GM12878 (cell line): Measurements from ENCODE around the gene BRD9. TPM values are rescaled to one million over a fixed set of nuclear protein-coding genes. Genes with fewer than 3 reads are reported as not detected.

Experiments
- ATAC-seq: fragments of 200-7000 bp; cut with Tn5 transposase; 3 replicates; pipeline ENCODE4 v1.9.1; 2020; ENCODE audit warnings: mild to moderate bottlenecking, moderate library complexity
- BruUV-seq: library from RNA; stranded (reverse); fragments of 400-500 nt; replicated peaks from 2 replicates; lab custom pipeline; 2021; lab: Mats Ljungman, UMichigan
- CTCF ChIA-PET: fragments of 300-600 bp; sonication (Branson Sonifier 250); formaldehyde crosslinking; extraction: SDS; loops from one replicate; lab custom pipeline; 2021; ENCODE audit warnings: inconsistent platforms; lab: Yijun Ruan, JAX
- POLR2A ChIA-PET: fragments of 350-600 bp; formaldehyde crosslinking; extraction: SDS; loops from one replicate; lab custom pipeline; 2021; ENCODE audit warnings: inconsistent platforms; lab: Charles Lee
- RAD21 ChIA-PET: fragments of 300-600 bp; sonication (Branson Sonifier 250); formaldehyde crosslinking; loops from one replicate; lab custom pipeline; 2023; ENCODE audit warnings: antibody characterized with exemption; ENCODE audit not compliant: unreplicated experiment; lab: Charles Lee
- SMC1A ChIA-PET: fragments of 300-600 bp; sonication (Branson Sonifier 250); formaldehyde crosslinking; loops from one replicate; lab custom pipeline; 2023; ENCODE audit not compliant: unreplicated experiment, uncharacterized antibody; lab: Charles Lee
- DNase-seq: peaks from one replicate; pipeline ENCODE4 v3.0.0-alpha.2; 2011; ENCODE audit warnings: low read depth, low spot score
- FAIRE-seq: peaks from 3 replicates; lab custom pipeline; 2011; peaks lifted over from hg19 to GRCh38; lab: Jason Lieb, UNC
- H2AFZ ChIP-seq: 2 replicates; pipeline ENCODE4 v1.6.0; 2011; ENCODE audit warnings: low read depth, low read length, control low read depth; ENCODE audit not compliant: control insufficient read depth
- H3K27ac ChIP-seq: 2 replicates; pipeline ENCODE4 v1.5.1; 2011; ENCODE audit warnings: control low read depth; ENCODE audit not compliant: control insufficient read depth, insufficient read depth
- H3K27me3 ChIP-seq, 2 experiments: replicated peaks in 1 of 2; 2 replicates each; pipeline versions ENCODE4 v1.6.0 to v1.6.1; 2011; ENCODE audit warnings: low read length in 1 of 2; ENCODE audit not compliant: control insufficient read depth in 2 of 2, insufficient read depth in 2 of 2
- H3K36me3 ChIP-seq, 2 experiments: 2 replicates each; pipeline ENCODE4 v1.5.1; 2011; ENCODE audit warnings: low read length in 1 of 2; ENCODE audit not compliant: control insufficient read depth in 2 of 2, insufficient read depth in 2 of 2
- H3K4me1 ChIP-seq: 2 replicates; pipeline ENCODE4 v1.6.1; 2011; ENCODE audit warnings: mild to moderate bottlenecking, low read length, moderate library complexity, mixed read lengths; ENCODE audit not compliant: control insufficient read depth, insufficient read depth
- H3K4me2 ChIP-seq: 2 replicates; pipeline ENCODE4 v1.6.0; 2011; ENCODE audit warnings: control low read depth; ENCODE audit not compliant: control insufficient read depth, insufficient read depth
- H3K4me3 ChIP-seq: fragments of 200-600 bp; sonication (generic); 2 replicates; pipeline ENCODE4 v1.5.1; 2016
- H3K79me2 ChIP-seq: 2 replicates; pipeline ENCODE4 v1.6.0; 2011; ENCODE audit warnings: low read length; ENCODE audit not compliant: control insufficient read depth, insufficient read depth
- H3K9ac ChIP-seq: 2 replicates; pipeline ENCODE4 v1.8.0; 2011; ENCODE audit warnings: low read length, control low read depth, mixed read lengths; ENCODE audit not compliant: control insufficient read depth, insufficient read depth
- H3K9me3 ChIP-seq: replicated peaks from 3 replicates; pipeline ENCODE4 v1.5.1; 2011; ENCODE audit warnings: mild to moderate bottlenecking, low read length; ENCODE audit not compliant: control insufficient read depth, insufficient read depth
- H4K20me1 ChIP-seq: 2 replicates; pipeline ENCODE4 v1.6.0; 2011; ENCODE audit not compliant: control insufficient read depth, insufficient read depth
- CBX5 ChIP-seq: sonication (generic); IDR thresholded peaks from 2 replicates; pipeline ENCODE4 v1.6.1; 2016; ENCODE audit warnings: low read depth, moderate library complexity, mild to moderate bottlenecking, inconsistent platforms
- CHD2 ChIP-seq: IDR thresholded peaks from 2 replicates; pipeline ENCODE4 v1.6.1; 2011; ENCODE audit warnings: low read depth, low read length, improper control_type of control experiment, borderline replicate concordance
- DPF2 ChIP-seq: fragments of 450-650 bp; IDR thresholded peaks from 2 replicates; pipeline ENCODE4 v1.6.1; 2017; ENCODE audit warnings: mild to moderate bottlenecking
- ETV6 ChIP-seq, 2 experiments: fragments of 450-650 bp in 1 of 2; IDR thresholded peaks in 1 of 2; conservative IDR thresholded peaks in 1 of 2; 2 replicates each; pipeline ENCODE4 v1.6.1; 2014; ENCODE audit warnings: antibody characterized with exemption in 1 of 2, borderline replicate concordance in 1 of 2, low read depth in 1 of 2, mild to moderate bottlenecking in 1 of 2, moderate library complexity in 1 of 2
- FOS ChIP-seq: IDR thresholded peaks from 3 replicates; pipeline ENCODE4 v1.6.1; 2011; ENCODE audit warnings: borderline replicate concordance; ENCODE audit not compliant: insufficient read length; ENCODE audit errors: extremely low read depth
- FOXK2 ChIP-seq: fragments of 450-650 bp; IDR thresholded peaks from 2 replicates; pipeline ENCODE4 v1.6.1; 2017; ENCODE audit warnings: mild to moderate bottlenecking, moderate library complexity
- IRF4 ChIP-seq: IDR thresholded peaks from 2 replicates; pipeline ENCODE4 v1.6.1; 2011; ENCODE audit warnings: low read depth, low read length
- KAT2A ChIP-seq: conservative IDR thresholded peaks from 2 replicates; pipeline ENCODE4 v1.6.1; 2011; ENCODE audit warnings: low read depth, low read length; ENCODE audit not compliant: control insufficient read depth
- PAX8 ChIP-seq: fragments of 450-650 bp; IDR thresholded peaks from 2 replicates; pipeline ENCODE4 v1.6.1; 2017; ENCODE audit warnings: mild to moderate bottlenecking, moderate library complexity
- RB1 ChIP-seq: fragments of 450-650 bp; formaldehyde crosslinking; IDR thresholded peaks from 2 replicates; pipeline ENCODE4 v1.6.1; 2017; ENCODE audit warnings: mild to moderate bottlenecking, borderline replicate concordance
- SIX5 ChIP-seq: IDR thresholded peaks from 2 replicates; pipeline ENCODE4 v1.6.1; 2011; ENCODE audit warnings: mild to moderate bottlenecking, low read depth, low read length, moderate library complexity; ENCODE audit not compliant: severe bottlenecking
- STAT1 ChIP-seq: fragments of 450-650 bp; conservative IDR thresholded peaks from 2 replicates; pipeline ENCODE4 v1.6.1; 2014; ENCODE audit warnings: antibody characterized with exemption, mild to moderate bottlenecking
- SUPT20H ChIP-seq: IDR thresholded peaks from 2 replicates; pipeline ENCODE4 v1.6.1; 2011; ENCODE audit warnings: low read depth, mild to moderate bottlenecking, low read length, moderate library complexity, borderline replicate concordance; ENCODE audit not compliant: control insufficient read depth
- SUZ12 ChIP-seq: fragments of 200-600 bp; sonication (generic); IDR thresholded peaks from one replicate; pipeline ENCODE4 v1.6.1; 2018; ENCODE audit warnings: antibody characterized with exemption, mild to moderate bottlenecking; ENCODE audit not compliant: unreplicated experiment
- TCF12 ChIP-seq: IDR thresholded peaks from 2 replicates; pipeline ENCODE4 v1.6.1; 2011; ENCODE audit warnings: low read depth, mild to moderate bottlenecking, low read length
- ZZZ3 ChIP-seq: IDR thresholded peaks from 2 replicates; pipeline ENCODE4 v1.6.1; 2011; ENCODE audit warnings: low read depth; ENCODE audit not compliant: control insufficient read depth, insufficient read length
- WGBS: methylation state at CpG from one replicate; pipeline ENCODE4 v1.1.6; 2016; ENCODE audit warnings: low lambda C conversion rate; ENCODE audit not compliant: insufficient replicate concordance, insufficient coverage; ENCODE audit errors: missing lambda C conversion rate; 5-methylcytosine and 5-hydroxymethylcytosine counted together
- in situ Hi-C: fragments of 300-500 bp; cut with MboI; formaldehyde crosslinking; loops from 9 replicates; pipeline ENCODE4 v1.14.3; 2018; ENCODE audit warnings: mixed read lengths
- intact Hi-C: fragments of 100-400 bp; cut with micrococcal nuclease; formaldehyde crosslinking; loops from one replicate; pipeline ENCODE4 v1.14.2; 2022; ENCODE audit not compliant: unreplicated experiment
- polyA plus RNA-seq, 11 experiments: library from polyadenylated mRNA; depleted of rRNA in 4 of 11; unstranded in 6 of 11; stranded (reverse) in 5 of 11; fragments of >200 nt; fragmentation: Nextera tagmentation in 4 of 11; fragmentation: Illumina TruSeq in 1 of 11; extraction: Ambion mirVana in 4 of 11; extraction: Trizol in 1 of 11; gene quantifications; 1 replicate in 1 of 11; 2 replicates in 10 of 11; pipeline versions ENCODE4 v1.2.1 to v1.2.3, GENCODE V29; 2011 to 2016; ENCODE audit warnings: inconsistent platforms in 2 of 11, missing spikeins in 2 of 11, low read depth in 1 of 11
- total RNA-seq, 4 experiments: library from RNA; depleted of rRNA in 3 of 4; stranded (reverse); fragments of >200 nt in 3 of 4; fragmentation: Illumina TruSeq in 1 of 4; extraction: Trizol in 1 of 4; gene quantifications; 2 replicates each; pipeline versions ENCODE4 v1.2.1 to v1.2.3, GENCODE V29; 2013 to 2021
- TF ChIP-seq, protein P1 (sequence below): fragments of 450-650 bp; IDR thresholded peaks from 2 replicates; pipeline ENCODE4 v1.6.1; 2017; ENCODE audit warnings: antibody characterized with exemption, mild to moderate bottlenecking, moderate library complexity
- TF ChIP-seq, protein P2 (sequence below): IDR thresholded peaks from 2 replicates; pipeline ENCODE4 v1.6.1; 2011; ENCODE audit warnings: borderline replicate concordance, low read depth, mild to moderate bottlenecking, moderate library complexity, mixed read lengths, low read length; ENCODE audit not compliant: insufficient read depth; ENCODE audit errors: extremely low read length

The BRD9 gene
- total and polyA plus RNA-seq, 10 of the 15 experiments (the other 5 are each of a cell fraction or from before 2014, with no cell fraction given): 2.0 to 48.6 (median 32.4) TPM

DNA sequence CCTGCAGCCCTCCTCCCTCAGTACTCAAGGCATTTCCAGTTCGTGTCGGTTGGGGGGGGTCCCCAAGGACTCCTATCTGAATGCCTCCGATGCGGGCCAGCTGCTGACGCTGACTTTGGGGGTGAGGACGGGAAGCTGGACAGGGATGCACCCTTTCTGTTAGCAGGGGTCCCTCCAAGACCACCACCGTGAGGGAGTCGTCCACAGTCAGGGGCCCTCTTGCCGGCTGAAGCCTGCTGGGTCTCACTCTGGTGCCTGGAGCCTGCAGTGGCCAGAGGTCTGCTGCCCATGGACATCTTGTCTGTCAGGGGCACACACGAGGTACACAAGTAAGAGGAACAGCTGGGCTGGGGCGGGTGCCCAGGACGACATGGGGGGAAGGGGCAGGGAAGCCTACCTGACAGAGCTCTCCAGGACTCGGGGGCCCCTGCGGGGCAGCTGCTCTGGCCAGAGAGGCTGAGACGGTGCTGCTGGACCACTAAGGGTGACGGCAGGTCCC lies 32.8 kb downstream of the BRD9 start:
- no peak overlapping the region for H3K27ac ChIP-seq
- DNase-seq (no peak), FAIRE-seq (no peak), ATAC-seq (no peak)
- ChIA-PET RAD21 (no interaction called here), CTCF (interaction anchor here (1.1 kb wide), 1 partner anchor 64 kb away, joined by 3 read pairs; no protein-coding TSS in a partner anchor), SMC1A (no interaction called here), POLR2A (no interaction called here)
- no peaks in the 10 kb centered on the region for H3K4me1 ChIP-seq
- in situ Hi-C loops: no loop called here
- 90% methylated on average over 16 of the region's 16 CpGs for WGBS
- no TSS peak for BruUV-seq
- H3K79me2 ChIP-seq: no peaks in the 10 kb centered on the region
- intact Hi-C loops: no loop called here
- no peak overlapping the region for H3K4me3 ChIP-seq
- no peak overlapping the region for H2AFZ ChIP-seq
- H4K20me1 ChIP-seq: no peaks in the 10 kb centered on the region
- no peaks in the 10 kb centered on the region for H3K27me3 ChIP-seq
- peaks cover 7 to 10% of the 10 kb centered on the region in 2 experiments; a peak in 3 of 4 replicates for H3K36me3 ChIP-seq
- no peak overlapping the region for H3K9ac ChIP-seq
- no peaks in the 10 kb centered on the region for H3K9me3 ChIP-seq
- no peak overlapping the region for H3K4me2 ChIP-seq
- TF ChIP-seq SUZ12 (no peak), PAX8 (no peak), DPF2 (no peak), ETV6 (conservative IDR thresholded peaks at IDR 0.05 in 1 of 2, IDR thresholded peaks at IDR 0.05 in 1 of 2; ENCODE audit: borderline replicate concordance in 1 of 2, low read depth in 1 of 2) (no peak), STAT1 (no peak), SUPT20H (no peak), IRF4 (no peak), KAT2A (no peak), FOS (no peak), TCF12 (no peak), SIX5 (no peak), CBX5 (no peak), CHD2 (no peak), ZZZ3 (no peak), FOXK2 (no peak), RB1 (no peak)
- TF ChIP-seq, protein P1, sequence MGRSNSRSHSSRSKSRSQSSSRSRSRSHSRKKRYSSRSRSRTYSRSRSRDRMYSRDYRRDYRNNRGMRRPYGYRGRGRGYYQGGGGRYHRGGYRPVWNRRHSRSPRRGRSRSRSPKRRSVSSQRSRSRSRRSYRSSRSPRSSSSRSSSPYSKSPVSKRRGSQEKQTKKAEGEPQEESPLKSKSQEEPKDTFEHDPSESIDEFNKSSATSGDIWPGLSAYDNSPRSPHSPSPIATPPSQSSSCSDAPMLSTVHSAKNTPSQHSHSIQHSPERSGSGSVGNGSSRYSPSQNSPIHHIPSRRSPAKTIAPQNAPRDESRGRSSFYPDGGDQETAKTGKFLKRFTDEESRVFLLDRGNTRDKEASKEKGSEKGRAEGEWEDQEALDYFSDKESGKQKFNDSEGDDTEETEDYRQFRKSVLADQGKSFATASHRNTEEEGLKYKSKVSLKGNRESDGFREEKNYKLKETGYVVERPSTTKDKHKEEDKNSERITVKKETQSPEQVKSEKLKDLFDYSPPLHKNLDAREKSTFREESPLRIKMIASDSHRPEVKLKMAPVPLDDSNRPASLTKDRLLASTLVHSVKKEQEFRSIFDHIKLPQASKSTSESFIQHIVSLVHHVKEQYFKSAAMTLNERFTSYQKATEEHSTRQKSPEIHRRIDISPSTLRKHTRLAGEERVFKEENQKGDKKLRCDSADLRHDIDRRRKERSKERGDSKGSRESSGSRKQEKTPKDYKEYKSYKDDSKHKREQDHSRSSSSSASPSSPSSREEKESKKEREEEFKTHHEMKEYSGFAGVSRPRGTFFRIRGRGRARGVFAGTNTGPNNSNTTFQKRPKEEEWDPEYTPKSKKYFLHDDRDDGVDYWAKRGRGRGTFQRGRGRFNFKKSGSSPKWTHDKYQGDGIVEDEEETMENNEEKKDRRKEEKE: no peak
- TF ChIP-seq, protein P2, sequence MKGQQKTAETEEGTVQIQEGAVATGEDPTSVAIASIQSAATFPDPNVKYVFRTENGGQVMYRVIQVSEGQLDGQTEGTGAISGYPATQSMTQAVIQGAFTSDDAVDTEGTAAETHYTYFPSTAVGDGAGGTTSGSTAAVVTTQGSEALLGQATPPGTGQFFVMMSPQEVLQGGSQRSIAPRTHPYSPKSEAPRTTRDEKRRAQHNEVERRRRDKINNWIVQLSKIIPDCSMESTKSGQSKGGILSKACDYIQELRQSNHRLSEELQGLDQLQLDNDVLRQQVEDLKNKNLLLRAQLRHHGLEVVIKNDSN: no peak
